ENCODE data around the gene POTEH. TPM values are rescaled to one million over a fixed set of nuclear protein-coding genes. Genes with fewer than 3 reads are reported as not detected.
"Not testable (repeated sequence)": the region's sequence is repeated elsewhere in the genome, so short reads cannot be mapped to it uniquely, and the experiment has no call there.

POTEH gene
- total RNA-seq, 1 donor from 2014 or later: not detected

DNA sequence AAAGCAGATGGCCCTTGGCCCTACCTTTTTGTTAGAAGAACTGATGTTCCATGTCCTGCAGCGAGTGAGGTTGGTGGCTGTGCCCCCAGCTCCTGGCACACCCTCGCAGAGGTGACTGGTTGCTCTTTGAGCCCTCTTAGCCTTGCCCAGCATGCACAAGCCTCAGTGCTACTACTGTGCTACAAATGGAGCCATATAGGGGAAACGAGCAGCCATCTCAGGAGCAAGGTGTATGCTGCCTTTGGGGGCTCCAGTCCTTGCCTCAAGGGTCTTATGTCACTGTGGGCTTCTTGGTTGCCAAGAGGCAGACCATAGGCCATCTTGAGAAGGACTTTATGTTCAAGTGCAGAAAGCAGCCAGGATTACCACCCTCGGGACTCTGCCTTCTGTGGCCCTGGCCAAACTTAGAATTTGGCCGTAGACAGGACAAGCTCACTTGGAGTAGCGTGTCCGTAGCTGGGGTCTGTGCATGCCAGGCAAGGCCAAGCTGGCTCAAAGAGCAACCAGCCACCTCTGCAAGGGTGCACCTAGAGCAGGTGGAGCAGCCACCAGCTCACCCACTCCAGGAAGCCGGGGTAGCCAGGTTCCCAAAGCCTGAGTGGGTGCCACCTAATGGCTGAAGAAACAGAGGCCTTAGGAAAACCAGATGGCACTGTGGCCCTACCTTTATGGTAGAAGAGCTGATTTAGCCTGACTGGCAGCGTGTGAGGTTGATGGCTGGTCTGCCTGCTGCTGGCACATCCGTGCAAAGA is 48.5 kb downstream of the POTEH start:
- not testable (repeated sequence) for DNase-seq (ENCODE audit: low read depth)

DNA sequence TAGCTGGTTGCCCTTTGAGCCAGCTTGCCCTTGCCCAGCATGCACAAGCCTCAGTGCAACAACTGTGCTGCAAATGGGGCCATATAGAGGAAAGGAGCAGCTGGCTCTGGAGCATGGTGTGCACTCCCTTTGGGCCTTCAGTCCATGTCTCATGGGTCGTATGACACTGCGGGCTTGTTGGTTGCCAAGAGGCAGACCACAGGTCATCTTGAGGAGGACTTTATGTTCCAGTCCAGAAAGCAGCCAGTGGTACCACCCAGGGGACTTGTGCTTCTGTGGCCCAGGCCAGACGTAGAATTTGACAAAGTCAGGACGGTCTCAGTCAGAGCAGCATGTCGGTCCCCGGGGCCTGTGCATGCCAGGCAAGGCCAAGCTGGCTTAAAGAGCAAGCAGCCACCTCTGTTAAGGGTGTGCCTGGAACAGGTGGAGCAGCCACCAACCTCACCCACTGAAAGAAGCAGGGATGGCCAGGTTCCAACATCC is 49.1 kb downstream of the POTEH start:
- DNase-seq (ENCODE audit: low read depth): not testable (repeated sequence)

DNA sequence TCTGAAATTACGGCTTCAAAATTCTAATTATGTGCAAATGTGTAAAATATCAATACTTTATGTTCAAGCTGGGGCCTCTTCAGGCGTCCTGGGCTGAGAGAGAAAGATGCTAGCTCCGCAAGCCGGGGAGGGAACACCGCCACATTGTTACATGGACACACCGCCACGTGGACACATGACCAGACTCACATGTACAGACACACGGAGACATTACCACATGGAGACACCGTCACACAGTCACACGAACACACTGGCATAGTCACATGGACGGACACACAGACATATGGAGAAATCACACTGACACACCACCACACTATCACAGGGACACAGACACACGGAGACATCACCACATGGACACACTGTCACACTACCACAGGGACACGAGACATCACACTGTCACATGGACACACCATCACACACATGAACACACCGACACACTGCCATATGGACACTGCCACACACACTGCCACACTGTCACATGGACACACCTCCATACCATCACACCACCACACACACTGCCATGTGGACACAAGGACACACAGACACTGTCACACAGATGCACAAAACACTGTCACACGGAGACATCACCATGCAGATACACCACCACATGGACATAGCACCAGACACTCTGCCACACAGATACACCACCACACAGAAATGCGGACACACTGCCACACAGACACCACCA is 58.0 kb downstream of the POTEH start:
- DNase-seq (ENCODE audit: low read depth): not testable (repeated sequence)

DNA sequence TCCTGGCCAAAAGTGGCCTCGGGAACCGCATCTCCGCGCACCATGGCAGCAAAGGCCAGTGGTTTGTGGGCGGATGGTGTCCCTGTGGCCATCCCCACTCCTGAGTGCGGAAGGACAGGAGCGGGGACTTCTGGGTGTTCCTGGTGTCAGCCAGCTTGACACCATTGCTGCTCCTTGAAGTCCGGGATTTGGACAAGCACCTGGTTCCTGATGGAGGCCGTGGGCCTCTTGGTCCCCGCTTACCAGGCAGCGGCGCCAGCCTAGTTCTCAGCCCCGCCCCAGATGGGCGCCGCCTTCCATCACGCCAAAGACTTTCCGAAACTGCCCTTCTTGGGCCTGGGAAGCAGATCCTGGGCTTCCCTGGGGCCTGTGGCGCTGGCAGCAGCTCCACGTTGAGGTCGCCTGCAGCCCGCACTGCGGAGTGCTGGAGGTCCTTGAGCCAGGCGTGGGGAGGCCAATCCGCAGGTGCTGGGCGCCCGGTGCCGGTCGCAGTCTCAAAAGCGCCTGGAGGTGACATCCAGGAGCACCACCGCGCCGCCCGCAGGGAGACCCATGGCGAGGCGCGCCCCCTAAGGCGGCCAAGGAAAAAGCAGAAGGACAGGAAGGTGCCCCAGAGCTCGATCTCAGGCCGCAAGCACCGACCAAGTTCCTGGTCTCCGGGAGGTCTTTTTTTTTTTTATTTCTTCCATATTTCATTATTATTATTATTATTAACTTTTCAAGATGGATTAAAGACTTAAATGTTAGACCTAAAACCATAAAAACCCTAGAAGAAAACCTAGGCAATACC is 59.5 kb downstream of the POTEH start:
- not testable (repeated sequence) for DNase-seq (ENCODE audit: low read depth)

DNA sequence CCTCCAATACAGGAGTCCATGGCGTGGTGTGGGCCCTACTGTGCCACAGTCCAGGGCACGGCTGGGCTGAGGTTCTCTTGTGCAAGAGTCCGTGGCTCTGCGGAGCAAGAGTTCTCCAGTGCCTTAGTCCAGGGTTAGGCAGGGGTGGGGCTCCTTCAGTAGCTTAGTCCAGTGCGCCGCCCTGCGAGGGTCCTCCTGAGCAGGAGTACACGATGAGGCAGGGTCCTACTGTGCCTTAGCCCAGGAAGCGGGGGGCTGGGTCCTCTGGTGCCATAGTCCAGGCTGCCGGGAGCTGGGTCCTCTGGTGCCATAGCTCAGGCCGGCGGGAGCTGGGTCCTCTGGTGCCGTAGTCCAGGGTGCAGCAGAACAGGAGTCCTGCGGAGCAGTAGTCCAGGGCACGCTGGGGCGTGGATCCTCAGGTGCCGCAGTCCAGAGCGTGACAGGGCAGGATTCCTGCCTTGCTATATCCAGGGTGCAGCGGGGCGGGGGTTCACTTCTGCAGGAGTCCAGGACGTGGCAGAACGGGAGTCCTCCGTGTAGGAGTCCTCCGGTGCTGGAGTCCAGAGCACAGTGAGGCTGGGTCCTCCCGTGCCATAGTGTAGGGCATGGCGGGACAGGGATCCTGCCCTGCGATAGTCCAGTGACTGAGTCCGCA is 69.7 kb downstream of the POTEH start:
- not testable (repeated sequence) for DNase-seq (ENCODE audit: low read depth)

DNA sequence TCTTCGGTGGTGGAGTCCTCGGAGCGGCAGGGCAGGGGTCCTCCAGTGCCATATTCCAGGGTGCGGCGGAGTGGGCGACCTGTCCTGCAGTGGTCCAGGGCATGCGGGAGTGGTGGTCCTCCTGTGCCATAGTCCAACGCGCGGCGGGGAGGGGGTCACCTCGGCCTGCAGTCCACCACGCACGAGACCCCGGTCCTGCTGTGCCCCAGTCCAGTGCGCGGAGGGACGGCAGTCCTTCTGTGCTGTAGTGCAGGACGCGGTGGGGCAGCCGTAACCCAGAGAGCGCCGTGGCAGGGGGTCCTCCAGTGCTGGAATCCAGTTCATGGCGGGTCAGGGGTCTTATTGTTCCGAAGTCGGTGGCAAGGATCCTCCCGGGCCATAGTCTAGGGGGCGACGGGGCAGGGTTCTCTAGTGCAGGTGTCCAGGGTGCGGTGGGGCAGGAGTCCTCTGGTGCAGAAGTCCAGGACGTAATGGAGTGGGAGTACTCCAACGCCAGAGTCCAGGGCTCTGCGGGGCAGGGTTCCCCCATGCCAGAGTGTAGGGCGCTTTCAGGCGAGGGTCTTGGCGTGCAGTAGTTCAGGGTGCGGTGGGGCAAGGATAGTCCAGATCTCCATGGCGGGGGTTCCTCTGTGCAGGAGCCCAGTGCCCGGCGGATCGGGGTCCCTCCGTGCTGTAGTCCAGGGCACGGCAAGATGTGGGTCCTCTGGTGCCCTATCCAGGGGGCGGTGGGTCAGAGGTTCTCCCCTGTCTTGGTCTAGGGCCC is 70.7 kb downstream of the POTEH start:
- not testable (repeated sequence) for DNase-seq (ENCODE audit: low read depth)

DNA sequence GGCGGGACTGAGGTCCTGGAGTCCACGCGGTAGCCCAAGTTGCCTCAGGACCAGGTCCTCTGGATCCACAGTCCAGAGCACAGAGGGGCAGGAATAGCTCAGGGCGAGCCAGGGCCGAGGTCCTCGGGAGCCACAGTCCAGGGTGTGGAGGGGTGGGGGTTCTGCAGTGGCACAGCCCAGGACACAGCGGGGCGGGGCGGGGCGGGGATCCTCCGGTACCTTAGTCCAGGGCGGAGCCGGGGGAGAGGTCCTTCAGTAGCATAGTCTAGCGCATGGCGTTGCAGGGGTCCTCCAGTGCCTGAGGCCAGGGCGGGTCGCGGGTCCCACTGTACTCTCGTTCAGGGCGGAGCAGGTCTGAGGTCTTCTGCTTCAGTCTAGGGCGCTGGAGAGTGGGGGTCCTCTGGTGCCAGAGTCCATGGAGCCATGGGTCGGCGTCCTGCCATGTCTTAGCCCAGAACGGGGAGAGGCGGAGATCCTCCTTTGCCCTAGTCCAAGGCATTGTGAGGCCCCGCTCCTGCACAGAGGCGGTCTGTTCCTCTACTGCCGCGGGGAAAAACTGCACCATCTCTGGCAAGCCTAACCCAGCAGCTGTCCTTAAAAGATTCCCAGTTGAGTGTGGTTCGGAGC is 71.4 kb downstream of the POTEH start:
- DNase-seq (ENCODE audit: low read depth): not testable (repeated sequence)

DNA sequence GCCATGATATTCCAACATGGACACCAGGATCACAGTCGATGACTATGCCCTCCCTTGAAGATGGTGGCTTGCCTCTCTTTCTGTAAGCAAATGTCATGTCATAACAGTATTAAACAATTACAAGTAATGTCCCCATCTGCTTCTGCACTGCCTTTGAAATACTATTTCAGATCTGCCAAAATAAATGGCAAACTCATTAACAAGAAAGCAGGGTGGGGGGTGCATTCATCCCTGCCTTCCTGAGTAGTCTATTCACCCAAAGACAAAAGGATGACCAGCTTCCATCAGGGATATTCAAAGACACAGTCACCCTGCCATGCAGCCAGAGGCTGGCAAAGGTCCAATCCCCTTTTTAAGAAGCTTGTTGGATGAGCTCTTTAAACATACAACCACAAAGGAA is 73.7 kb downstream of the POTEH start:
- not testable (repeated sequence) for DNase-seq (ENCODE audit: low read depth)

Other genes with a start within 250 kb of the POTEH start
- gene OR11H1, start 161.8 kb upstream of the POTEH start, total RNA-seq: not detected in 2 replicates

All from renal cortical epithelial cell (primary cell).